GM13976 (cell line): Measurements from ENCODE around the gene PPT1.
A peak's percentile ranks its signal among the peaks of the same experiment; 100 is the strongest.

Experiments
- DNase-seq: peaks from one replicate; pipeline ENCODE4 v3.0.0; 2012; ENCODE audit warnings: low spot score
- in situ Hi-C: fragments of 300-500 bp; cut with MboI; formaldehyde crosslinking; loops from one replicate; pipeline ENCODE4 v1.12.0; 2022; ENCODE audit warnings: low sequenced_read_pairs, mixed read lengths, inconsistent platforms; ENCODE audit not compliant: unreplicated experiment
- TF ChIP-seq, protein P1 (sequence below): IDR thresholded peaks from 2 replicates; pipeline ENCODE4 v1.5.1; 2012; ENCODE audit warnings: borderline replicate concordance, mild to moderate bottlenecking; ENCODE audit not compliant: insufficient read depth; ENCODE audit errors: extremely low read depth, missing control alignments, control extremely low read depth

PPT1 gene

DNA sequence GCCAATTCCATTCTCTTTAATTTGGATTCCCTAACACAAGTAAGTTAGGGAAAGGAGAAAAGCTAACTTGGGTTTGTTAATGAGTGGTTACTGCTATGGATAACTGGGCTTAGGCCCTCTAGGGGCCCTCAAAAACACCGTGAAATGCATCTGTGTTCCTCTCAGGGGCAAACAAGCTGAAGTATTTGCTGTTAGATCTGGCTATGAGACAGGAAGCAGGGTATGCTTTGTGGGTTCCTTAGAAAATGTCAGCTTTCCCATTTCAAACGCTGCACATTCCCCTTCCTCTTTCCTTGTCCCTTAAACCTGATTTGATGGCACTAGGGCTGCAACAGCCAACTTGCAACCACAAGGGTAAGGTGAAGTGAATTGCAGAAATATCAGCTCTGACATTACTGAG lies 62.2 kb downstream of the PPT1 start:
- in situ Hi-C loops = no loop called here
- TF ChIP-seq, protein P1, sequence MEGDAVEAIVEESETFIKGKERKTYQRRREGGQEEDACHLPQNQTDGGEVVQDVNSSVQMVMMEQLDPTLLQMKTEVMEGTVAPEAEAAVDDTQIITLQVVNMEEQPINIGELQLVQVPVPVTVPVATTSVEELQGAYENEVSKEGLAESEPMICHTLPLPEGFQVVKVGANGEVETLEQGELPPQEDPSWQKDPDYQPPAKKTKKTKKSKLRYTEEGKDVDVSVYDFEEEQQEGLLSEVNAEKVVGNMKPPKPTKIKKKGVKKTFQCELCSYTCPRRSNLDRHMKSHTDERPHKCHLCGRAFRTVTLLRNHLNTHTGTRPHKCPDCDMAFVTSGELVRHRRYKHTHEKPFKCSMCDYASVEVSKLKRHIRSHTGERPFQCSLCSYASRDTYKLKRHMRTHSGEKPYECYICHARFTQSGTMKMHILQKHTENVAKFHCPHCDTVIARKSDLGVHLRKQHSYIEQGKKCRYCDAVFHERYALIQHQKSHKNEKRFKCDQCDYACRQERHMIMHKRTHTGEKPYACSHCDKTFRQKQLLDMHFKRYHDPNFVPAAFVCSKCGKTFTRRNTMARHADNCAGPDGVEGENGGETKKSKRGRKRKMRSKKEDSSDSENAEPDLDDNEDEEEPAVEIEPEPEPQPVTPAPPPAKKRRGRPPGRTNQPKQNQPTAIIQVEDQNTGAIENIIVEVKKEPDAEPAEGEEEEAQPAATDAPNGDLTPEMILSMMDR = no peak
- no peak for DNase-seq

GRCh38 chr1:40032240-40032891 lies 64.7 kb downstream of the PPT1 start:
- in situ Hi-C loops = no loop called here
- TF ChIP-seq, protein P1 = peak; percentile 87
- peak; percentile 58 for DNase-seq

DNA sequence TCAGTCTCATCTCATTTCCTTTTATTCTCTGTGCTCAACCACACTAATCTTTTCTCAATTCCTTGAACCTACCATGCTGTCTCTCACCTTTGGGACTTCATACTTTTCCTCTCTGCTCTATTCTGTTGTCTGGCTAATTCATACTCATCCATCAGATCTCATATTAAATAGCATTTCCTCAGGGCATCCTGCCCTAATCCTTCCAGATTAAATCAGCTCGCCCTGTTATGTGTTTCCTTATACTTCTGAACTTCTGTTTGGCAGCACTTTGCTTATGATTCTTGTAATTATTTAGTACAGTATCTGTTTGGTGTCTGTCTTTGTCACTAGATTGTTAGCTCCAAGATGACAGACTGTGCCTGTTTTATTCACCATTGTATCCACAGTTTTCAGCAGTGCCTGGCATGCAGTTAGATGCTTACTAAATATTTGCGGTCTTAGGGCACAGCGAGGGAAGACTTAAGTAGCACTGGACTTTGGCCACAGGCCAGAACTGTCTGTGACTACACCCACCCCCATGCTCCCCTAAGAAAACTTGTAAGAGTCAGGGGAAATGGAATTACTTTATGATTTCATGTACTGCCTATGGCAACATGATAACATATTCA lies 66.4 kb downstream of the PPT1 start:
- in situ Hi-C loops = no loop called here
- TF ChIP-seq, protein P1 = no peak
- no peak for DNase-seq

GRCh38 chr1:40029608-40030007 lies 67.4 kb downstream of the PPT1 start:
- in situ Hi-C loops = loop anchor here (5.0 kb wide), 1 partner anchor 107 kb away; no protein-coding TSS in a partner anchor
- no peak for DNase-seq

GRCh38 chr1:40027647-40028046 lies 69.4 kb downstream of the PPT1 start:
- TF ChIP-seq, protein P1 = no peak
- in situ Hi-C loops = loop anchor here (5.0 kb wide), 1 partner anchor 105 kb away; no protein-coding TSS in a partner anchor
- no peak for DNase-seq

More at GRCh38 chr1:40029608-40030007, 67.4 kb downstream of the PPT1 start:
- TF ChIP-seq, protein P1 = no peak

DNA sequence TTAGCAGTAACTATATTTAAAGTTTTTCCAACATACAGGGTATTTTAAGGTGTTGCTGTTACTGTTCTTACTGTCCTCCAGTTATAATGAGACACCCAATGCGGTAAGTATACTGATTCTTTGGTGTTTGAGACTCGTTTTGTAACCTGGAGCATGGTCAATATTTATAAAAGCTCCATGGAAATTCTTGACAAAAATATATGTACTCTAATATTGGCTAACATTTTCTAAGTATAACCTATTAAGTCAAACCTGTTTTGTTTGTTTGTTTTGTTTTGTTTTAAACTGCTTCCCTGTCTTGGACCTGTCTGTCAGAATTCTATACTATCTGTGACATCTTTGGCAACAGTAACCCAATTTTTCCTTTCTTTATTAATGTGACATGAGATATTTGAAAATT lies 72.4 kb downstream of the PPT1 start:
- no peak for DNase-seq
- in situ Hi-C loops = loop anchor here (5.0 kb wide), 1 partner anchor 102 kb away; no protein-coding TSS in a partner anchor
- TF ChIP-seq, protein P1 = no peak
